SK-N-SH (cell line): ENCODE data around the gene MAP3K3. TPM values are rescaled to one million over a fixed set of nuclear protein-coding genes. Genes with fewer than 3 reads are reported as not detected.

Experiments used
- CTCF ChIA-PET: fragments of 300-600, 350-600 bp; formaldehyde crosslinking; extraction: SDS; loops from one replicate; lab custom pipeline; 2021; lab: Yijun Ruan, JAX
- POLR2A ChIA-PET: fragments of 350-600 bp; sonication (Branson Sonifier 250); formaldehyde crosslinking; extraction: SDS; loops from one replicate; lab custom pipeline; 2020; ENCODE audit warnings: antibody characterized with exemption, inconsistent platforms; lab: Yijun Ruan, JAX
- DNase-seq: peaks from one replicate; pipeline ENCODE4 v3.0.0; 2012
- H2AFZ ChIP-seq: fragments of 200-600 bp; sonication (generic); 2 replicates; pipeline ENCODE4 v1.8.1; 2016; ENCODE audit warnings: antibody characterized with exemption, mild to moderate bottlenecking, low read depth
- H3F3A ChIP-seq: fragments of 200-600 bp; sonication (generic); replicated peaks from 2 replicates; pipeline ENCODE3; 2016; ENCODE audit warnings: antibody characterized with exemption, mild to moderate bottlenecking; ENCODE audit not compliant: insufficient read depth
- H3K27ac ChIP-seq, 2 experiments: fragments of 200-500 bp in 1 of 2; fragments of 200-600 bp in 1 of 2; sonication (Bioruptor generic) in 1 of 2; sonication (generic), shearing (Covaris generic) in 1 of 2; 2 replicates each; pipeline versions ENCODE4 v1.5.1 to v1.6.1; 2014 to 2016; ENCODE audit warnings: low read depth in 2 of 2, inconsistent platforms in 1 of 2, low read length in 1 of 2, mild to moderate bottlenecking in 1 of 2, mixed read lengths in 1 of 2
- H3K27me3 ChIP-seq: fragments of 200-600 bp; sonication (generic), shearing (Covaris generic); 2 replicates; pipeline ENCODE4 v1.6.1; 2016; ENCODE audit warnings: mixed run types; ENCODE audit not compliant: insufficient read depth
- H3K36me3 ChIP-seq, 2 experiments: fragments of 200-500 bp in 1 of 2; fragments of 200-600 bp in 1 of 2; sonication (Bioruptor generic) in 1 of 2; sonication (generic) in 1 of 2; replicated peaks in 1 of 2; 2 replicates each; pipeline versions ENCODE3 to v1.5.1; 2014 to 2016; ENCODE audit warnings: low read length in 1 of 2, mild to moderate bottlenecking in 1 of 2; ENCODE audit not compliant: insufficient read depth in 2 of 2, control insufficient read depth in 1 of 2
- H3K4me1 ChIP-seq, 2 experiments: fragments of 200-500 bp in 1 of 2; fragments of 200-600 bp in 1 of 2; sonication (Bioruptor generic) in 1 of 2; sonication (generic), shearing (Covaris generic) in 1 of 2; 2 replicates each; pipeline versions ENCODE4 v1.5.1 to v1.6.1; 2014 to 2016; ENCODE audit warnings: low read depth in 1 of 2, low read length in 1 of 2, mixed run types in 1 of 2; ENCODE audit not compliant: insufficient read depth in 2 of 2, control insufficient read depth in 1 of 2
- H3K4me2 ChIP-seq: fragments of 200-600 bp; sonication (generic), shearing (Covaris generic); 2 replicates; pipeline ENCODE4 v1.6.1; 2017; ENCODE audit warnings: mixed run types
- H3K4me3 ChIP-seq, 2 experiments: fragments of 200-500 bp in 1 of 2; fragments of 200-600 bp in 1 of 2; sonication (Bioruptor generic) in 1 of 2; sonication (generic), shearing (Covaris generic) in 1 of 2; 2 replicates each; pipeline versions ENCODE4 v1.5.1 to v1.8.1; 2014 to 2016; ENCODE audit warnings: low read depth in 2 of 2, inconsistent platforms in 1 of 2, low read length in 1 of 2, mild to moderate bottlenecking in 1 of 2, mixed read lengths in 1 of 2, moderate library complexity in 1 of 2
- H3K79me2 ChIP-seq: fragments of 200-600 bp; sonication (generic); 2 replicates; pipeline ENCODE4 v1.8.1; 2017; ENCODE audit warnings: mild to moderate bottlenecking; ENCODE audit not compliant: insufficient read depth
- H3K9ac ChIP-seq: fragments of 200-600 bp; sonication (generic); 2 replicates; pipeline ENCODE4 v1.6.1; 2017; ENCODE audit warnings: mixed run types
- H3K9me2 ChIP-seq: fragments of 200-600 bp; sonication (generic); 2 replicates; pipeline ENCODE4 v1.6.1; 2017; ENCODE audit warnings: mixed run types
- H3K9me3 ChIP-seq: fragments of 200-600 bp; sonication (generic); 2 replicates; pipeline ENCODE4 v1.6.1; 2017; ENCODE audit warnings: mixed run types, mild to moderate bottlenecking, moderate library complexity
- H4K20me1 ChIP-seq: fragments of 200-600 bp; sonication (generic); 2 replicates; pipeline ENCODE4 v1.6.1; 2017; ENCODE audit warnings: mild to moderate bottlenecking, mixed run types; ENCODE audit not compliant: insufficient read depth
- CTCF ChIP-seq: fragments of 200-600 bp; sonication (generic); IDR thresholded peaks from 2 replicates; pipeline ENCODE4 v1.6.1; 2017; ENCODE audit warnings: antibody characterized with exemption, mild to moderate bottlenecking, moderate library complexity
- ELF1 ChIP-seq: IDR thresholded peaks from 2 replicates; pipeline ENCODE4 v1.4.0; 2012
- FOXJ3 ChIP-seq: sonication (generic); formaldehyde crosslinking; IDR thresholded peaks from 2 replicates; pipeline ENCODE4 v1.5.1; 2020; ENCODE audit warnings: mild to moderate bottlenecking, missing genetic modification reagents
- FOXM1 ChIP-seq: IDR thresholded peaks from 2 replicates; pipeline ENCODE4 v1.4.0; 2012; ENCODE audit warnings: low read depth, mild to moderate bottlenecking
- MAX ChIP-seq: IDR thresholded peaks from 2 replicates; pipeline ENCODE4 v1.4.0; 2012; ENCODE audit warnings: low read depth
- PBX3 ChIP-seq: IDR thresholded peaks from 2 replicates; pipeline ENCODE4; 2012
- POLR2AphosphoS5 ChIP-seq: IDR thresholded peaks from 2 replicates; pipeline ENCODE4 v1.6.1; 2012; ENCODE audit warnings: low read depth, low read length
- RAD21 ChIP-seq: IDR thresholded peaks from 2 replicates; pipeline ENCODE4 v1.6.1; 2012; ENCODE audit warnings: mild to moderate bottlenecking, low read length
- RCOR1 ChIP-seq: fragments of 150-350 bp; IDR thresholded peaks from 2 replicates; pipeline ENCODE4 v1.6.1; 2017; ENCODE audit warnings: antibody characterized with exemption, low read length
- RFX5 ChIP-seq: IDR thresholded peaks from 2 replicates; pipeline ENCODE4 v1.6.1; 2012; ENCODE audit warnings: mild to moderate bottlenecking, improper control_type of control experiment, low read length
- RXRA ChIP-seq: IDR thresholded peaks from 2 replicates; pipeline ENCODE4 v1.4.0; 2012; ENCODE audit warnings: low read depth, mild to moderate bottlenecking, borderline replicate concordance
- SIN3A ChIP-seq: IDR thresholded peaks from 2 replicates; pipeline ENCODE4 v1.6.1; 2012; ENCODE audit warnings: low read depth, mild to moderate bottlenecking, low read length, moderate library complexity, borderline replicate concordance
- SMC3 ChIP-seq: IDR thresholded peaks from 2 replicates; pipeline ENCODE4 v1.6.1; 2012; ENCODE audit warnings: low read depth, low read length, improper control_type of control experiment
- YY1 ChIP-seq: IDR thresholded peaks from 2 replicates; pipeline ENCODE4 v1.4.0; 2012; ENCODE audit warnings: low read depth, mild to moderate bottlenecking
- ZBTB33 ChIP-seq: IDR thresholded peaks from 2 replicates; pipeline ENCODE4 v1.4.0; 2012; ENCODE audit warnings: low read depth, borderline replicate concordance
- WGBS: methylation state at CpG from one replicate; pipeline ENCODE4 v1.1.6; 2017; ENCODE audit warnings: low lambda C conversion rate; 5-methylcytosine and 5-hydroxymethylcytosine counted together
- polyA plus RNA-seq, 3 experiments: library from polyadenylated mRNA; depleted of rRNA; stranded (reverse); fragments of >200 nt; gene quantifications; 2 replicates each; pipeline ENCODE4 v1.2.3, GENCODE V29; 2012

MAP3K3 gene
- polyA plus RNA-seq, 1 of the 3 experiments (the other 2 are of a cell fraction): 25.3 TPM

GRCh38 chr17:63695889-63696288 lies 73.7 kb downstream of the MAP3K3 start:
- peak overlapping the region in 1 of 2 experiments; percentile 80; a peak in 1 of 4 replicates for H3K27ac ChIP-seq
- no peak overlapping the region for H3K4me3 ChIP-seq
- peaks cover 21% of the 10 kb centered on the region for H3K79me2 ChIP-seq
- no peak for DNase-seq
- H3K4me2 ChIP-seq: no peak overlapping the region
- H3K36me3 ChIP-seq: peaks cover 17 to 47% of the 10 kb centered on the region in 2 experiments
- H3K9me2 ChIP-seq: no peaks in the 10 kb centered on the region
- H4K20me1 ChIP-seq: peaks cover 11% of the 10 kb centered on the region
- 96% methylated on average over 6 of the region's 6 CpGs for WGBS
- H3F3A ChIP-seq: peaks cover 45% of the 10 kb centered on the region
- ChIA-PET POLR2A (interaction anchor here (0.9 to 5.1 kb wide), 6 partner anchors 15 to 78 kb away, joined by 3 to 36 read pairs (median 4); partner anchors contain the start of genes CCDC47, DDX42 and MAP3K3), CTCF (interaction anchor here (0.7 to 14.8 kb wide), 18 partner anchors 15 to 1024 kb away, joined by 3 to 233 read pairs (median 4); no protein-coding TSS in a partner anchor)
- H3K4me1 ChIP-seq: peaks cover 3 to 56% of the 10 kb centered on the region in 2 experiments; a peak in 3 of 4 replicates
- no peaks in the 10 kb centered on the region for H3K27me3 ChIP-seq
- no peak overlapping the region for H3K9ac ChIP-seq
- H2AFZ ChIP-seq: no peak overlapping the region
- TF ChIP-seq ELF1 (no peak), RXRA (no peak), FOXM1 (no peak), ZBTB33 (no peak), RCOR1 (no peak)
- no peaks in the 10 kb centered on the region for H3K9me3 ChIP-seq

- Histone ChIP-seq H3K4me1 (peaks cover 5 to 62% of the 10 kb centered on the region in 2 experiments; a peak in 3 of 4 replicates), H3K27ac (peak overlapping the region; percentile 20 to 66; a peak in 3 of 4 replicates), H3K27me3 (no peaks in the 10 kb centered on the region), H3K79me2 (peaks cover 25% of the 10 kb centered on the region), H3K9ac (no peak overlapping the region), H3K4me2 (no peak overlapping the region), H3K9me2 (no peaks in the 10 kb centered on the region), H3K4me3 (no peak overlapping the region), H3K9me3 (no peaks in the 10 kb centered on the region), H3K36me3 (peaks cover 13 to 41% of the 10 kb centered on the region in 2 experiments), H2AFZ (no peak overlapping the region), H3F3A (peaks cover 45% of the 10 kb centered on the region), H4K20me1 (peaks cover 11% of the 10 kb centered on the region)
- ChIA-PET CTCF (interaction anchor here (0.7 to 14.8 kb wide), 23 partner anchors 15 to 1024 kb away, joined by 3 to 233 read pairs (median 4); no protein-coding TSS in a partner anchor), POLR2A (interaction anchor here (1.0 to 5.1 kb wide), 6 partner anchors 9 to 254 kb away, joined by 3 to 36 read pairs (median 4); partner anchors contain the start of genes CCDC47, DDX42 and MAP3K3)
- DNase-seq: peak; percentile 80
- WGBS: 82% methylated on average over 8 of the region's 9 CpGs
- TF ChIP-seq RCOR1: no peak
- 0 out of 2 replicates have a peak, but pooled peaks have one; percentile 25 for TF ChIP-seq POLR2AphosphoS5
- no peak for TF ChIP-seq RFX5
- peak; percentile 58 for TF ChIP-seq SMC3
- no peak for TF ChIP-seq YY1
- TF ChIP-seq RAD21: peak; percentile 68
- no peak for TF ChIP-seq SIN3A
- no peak for TF ChIP-seq PBX3
- TF ChIP-seq MAX: no peak
- no peak; the same call in 1 of the 2 replicates for TF ChIP-seq FOXJ3 (CRISPR knock-in tag)
- peak; percentile 65 for TF ChIP-seq CTCF
- TF ChIP-seq ZBTB33: no peak
- no peak for TF ChIP-seq FOXM1
Observed at GRCh38 chr17:63696381-63696961, 74.3 kb downstream of the MAP3K3 start.
